ENCODE data around the gene AGT.
"Not testable (repeated sequence)": the region's sequence is repeated elsewhere in the genome, so short reads cannot be mapped to it uniquely, and the experiment has no call there.

The AGT gene

DNA sequence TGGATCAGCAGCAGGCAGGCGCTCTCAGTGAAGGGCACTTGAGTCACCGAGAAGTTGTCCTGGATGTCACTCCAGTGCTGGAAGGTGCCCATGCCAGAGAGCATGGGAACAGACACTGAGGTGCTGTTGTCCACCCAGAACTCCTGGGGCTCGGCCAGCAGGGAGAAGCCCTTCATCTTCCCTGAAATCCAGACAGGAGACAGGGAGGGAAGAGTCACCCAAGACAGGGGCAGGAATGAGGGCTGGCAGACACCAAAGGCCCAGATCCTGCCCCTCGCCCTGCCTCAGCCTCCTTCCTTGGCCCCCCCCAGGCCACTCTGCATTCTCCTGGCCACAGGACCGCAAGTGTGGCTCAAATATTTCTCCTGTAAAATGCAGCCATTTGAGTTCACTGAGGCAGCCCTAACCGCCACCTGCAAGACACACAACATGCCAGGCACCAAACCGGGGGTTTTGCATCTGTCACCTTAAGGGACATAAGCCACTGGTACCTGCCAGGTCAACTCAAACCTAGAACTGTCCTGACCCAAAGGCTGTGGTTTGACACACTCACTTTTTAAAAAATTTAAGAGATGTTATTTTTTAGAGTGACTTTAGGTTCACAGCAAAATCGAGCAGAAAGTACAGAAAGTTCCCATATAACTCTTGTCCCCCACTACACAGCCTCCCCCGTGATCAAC lies 7.8 kb downstream of the AGT start:
- Mint-ChIP-seq H3K4me1 (ENCODE audit: low read depth) (no peaks in the 10 kb centered on the region), H3K4me3 (no peak overlapping the region), H3K9me3 (no peaks in the 10 kb centered on the region), H3K36me3 (ENCODE audit: low read depth) (no peaks in the 10 kb centered on the region), H3K27ac (no peak overlapping the region), H3K27me3 (peaks cover 18% of the 10 kb centered on the region)

DNA sequence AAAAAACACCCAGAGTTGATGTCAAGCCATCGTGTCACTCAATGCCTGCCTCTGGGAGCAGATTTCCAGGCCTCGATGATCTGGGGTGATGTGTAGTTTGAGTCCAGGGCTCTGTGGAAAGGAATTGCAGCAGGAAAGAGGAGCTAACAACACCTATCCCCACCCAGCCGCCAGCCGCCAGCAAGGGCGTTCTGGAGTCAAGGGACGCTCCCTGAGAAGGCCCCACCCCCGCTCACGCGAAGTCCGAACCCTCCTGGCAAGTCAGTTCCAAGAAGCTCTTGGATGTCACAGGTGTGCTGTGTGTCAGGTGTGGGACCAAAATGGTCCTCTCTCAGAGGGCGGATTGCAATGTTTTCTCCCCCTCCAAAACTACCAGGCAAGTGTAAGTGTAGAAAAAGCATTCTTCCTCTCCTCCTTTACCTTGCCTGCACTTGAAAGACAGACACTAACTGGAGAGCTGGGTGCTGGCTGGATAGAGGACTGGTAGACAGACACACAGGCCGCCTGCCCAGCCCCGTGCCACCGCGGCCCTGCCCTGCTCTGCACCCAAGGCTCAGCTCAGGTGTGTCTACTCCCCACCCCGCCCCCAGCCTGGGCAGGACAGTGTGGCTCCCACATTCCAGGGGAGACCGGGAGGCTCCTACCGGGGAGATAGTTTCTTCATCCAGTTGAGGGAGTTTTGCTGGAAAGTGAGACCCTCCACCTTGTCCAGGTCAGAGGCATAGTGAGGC lies 8.5 kb downstream of the AGT start:
- Mint-ChIP-seq H3K27ac (no peak overlapping the region), H3K27me3 (peaks cover 18% of the 10 kb centered on the region)

DNA sequence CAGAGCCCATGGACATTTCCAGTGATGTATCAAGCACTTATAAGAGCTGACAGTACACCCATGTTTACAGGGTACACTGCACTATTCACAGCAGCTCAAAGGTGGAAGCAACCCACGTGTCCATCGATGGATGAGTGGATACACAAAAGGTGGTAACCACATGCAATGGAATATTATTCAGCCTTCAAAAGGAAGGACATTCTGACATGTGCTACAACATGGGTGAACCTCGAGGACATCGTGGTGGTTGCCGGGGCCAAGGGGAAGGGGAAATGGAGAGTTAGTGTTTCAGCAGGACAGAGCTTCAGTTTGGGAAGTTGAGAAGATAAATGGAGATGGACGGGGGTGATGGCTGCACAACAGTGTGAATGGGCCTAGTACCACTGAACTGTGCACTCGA lies 9.1 kb downstream of the AGT start:
- Mint-ChIP-seq H3K9me3 (no peaks in the 10 kb centered on the region), H3K27ac (no peak overlapping the region), H3K27me3 (peaks cover 18% of the 10 kb centered on the region), H3K36me3 (ENCODE audit: low read depth) (no peaks in the 10 kb centered on the region), H3K4me1 (ENCODE audit: low read depth) (no peaks in the 10 kb centered on the region), H3K4me3 (no peak overlapping the region)

More for the DNA sequence above, 8.5 kb downstream of the AGT start:
- Mint-ChIP-seq H3K4me3 (no peak overlapping the region), H3K4me1 (ENCODE audit: low read depth) (no peaks in the 10 kb centered on the region), H3K36me3 (ENCODE audit: low read depth) (no peaks in the 10 kb centered on the region), H3K9me3 (no peaks in the 10 kb centered on the region)

DNA sequence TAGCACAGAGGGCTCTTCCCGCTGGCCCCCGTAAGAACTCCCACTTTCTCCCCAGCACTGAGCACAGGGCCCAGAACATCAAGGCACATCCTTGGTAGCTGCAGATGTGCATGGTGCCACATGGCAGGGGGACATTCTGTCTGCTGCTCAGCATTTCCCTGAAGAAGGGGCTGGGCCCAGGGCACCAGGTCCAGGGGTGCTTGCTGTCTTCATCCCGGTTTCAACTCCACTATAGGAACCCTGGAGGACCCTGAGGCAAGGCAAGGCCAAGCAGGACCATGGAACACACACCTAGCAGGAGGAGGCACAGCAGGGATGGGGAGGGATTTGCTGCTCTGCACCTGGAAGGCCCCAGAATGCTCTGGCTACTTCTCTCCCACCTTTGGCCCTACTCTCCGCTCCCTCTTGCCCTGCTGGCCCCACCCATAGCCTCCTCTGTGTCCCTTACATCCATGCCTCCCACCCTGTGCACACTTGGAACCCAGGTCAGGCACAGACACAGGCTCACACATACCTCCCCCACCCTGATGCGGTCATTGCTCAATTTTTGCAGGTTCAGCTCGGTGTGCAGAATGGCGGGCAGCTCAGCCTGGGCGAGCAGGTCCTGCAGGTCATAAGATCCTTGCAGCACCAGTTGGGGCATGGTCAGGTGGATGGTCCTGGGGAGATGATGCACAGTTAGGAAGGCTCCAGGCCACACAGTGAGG lies 10.1 kb downstream of the AGT start:
- H3K4me1 Mint-ChIP-seq (ENCODE audit: low read depth) = no peaks in the 10 kb centered on the region
- H3K9me3 Mint-ChIP-seq = no peaks in the 10 kb centered on the region
- no peak overlapping the region for H3K27ac Mint-ChIP-seq
- H3K27me3 Mint-ChIP-seq = peaks cover 16% of the 10 kb centered on the region
- no peaks in the 10 kb centered on the region for H3K36me3 Mint-ChIP-seq (ENCODE audit: low read depth)
- no peak overlapping the region for H3K4me3 Mint-ChIP-seq

DNA sequence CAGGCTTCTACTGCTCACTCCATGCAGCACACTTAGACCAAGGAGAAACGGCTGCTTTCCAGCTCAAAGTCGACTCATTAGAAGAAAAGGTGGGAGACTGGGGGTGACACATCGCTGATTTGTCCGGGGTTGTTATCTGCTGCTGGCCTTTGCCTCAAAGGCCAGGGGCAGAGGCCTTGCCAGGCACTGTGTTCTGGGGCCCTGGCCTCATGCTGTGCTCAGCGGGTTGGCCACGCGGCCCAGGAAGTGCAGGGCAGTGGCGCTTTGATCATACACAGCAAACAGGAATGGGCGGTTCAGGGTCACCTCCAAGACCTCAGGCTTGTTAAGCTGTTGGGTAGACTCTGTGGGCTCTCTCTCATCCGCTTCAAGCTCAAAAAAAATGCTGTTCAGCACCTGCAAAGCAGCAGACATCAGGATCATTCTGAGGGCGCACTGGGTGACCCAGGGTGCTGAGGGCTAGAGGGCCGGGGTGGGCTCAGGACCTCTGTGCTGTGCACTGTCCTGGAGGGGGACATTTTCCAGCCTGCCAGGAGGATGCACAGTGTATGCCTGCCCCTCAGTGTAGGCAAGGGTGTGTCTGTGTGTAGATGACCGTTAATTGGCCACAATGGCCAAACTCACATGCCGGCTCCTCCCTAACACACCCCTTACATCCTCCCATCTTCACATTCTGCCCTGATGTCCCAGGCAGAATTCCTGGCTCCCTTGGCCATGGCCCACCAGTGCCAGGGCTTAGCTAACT lies 10.8 kb downstream of the AGT start:
- Mint-ChIP-seq H3K27ac (no peak overlapping the region), H3K36me3 (ENCODE audit: low read depth) (no peaks in the 10 kb centered on the region), H3K27me3 (peaks cover 9% of the 10 kb centered on the region), H3K9me3 (no peaks in the 10 kb centered on the region), H3K4me3 (no peak overlapping the region), H3K4me1 (ENCODE audit: low read depth) (no peaks in the 10 kb centered on the region)

DNA sequence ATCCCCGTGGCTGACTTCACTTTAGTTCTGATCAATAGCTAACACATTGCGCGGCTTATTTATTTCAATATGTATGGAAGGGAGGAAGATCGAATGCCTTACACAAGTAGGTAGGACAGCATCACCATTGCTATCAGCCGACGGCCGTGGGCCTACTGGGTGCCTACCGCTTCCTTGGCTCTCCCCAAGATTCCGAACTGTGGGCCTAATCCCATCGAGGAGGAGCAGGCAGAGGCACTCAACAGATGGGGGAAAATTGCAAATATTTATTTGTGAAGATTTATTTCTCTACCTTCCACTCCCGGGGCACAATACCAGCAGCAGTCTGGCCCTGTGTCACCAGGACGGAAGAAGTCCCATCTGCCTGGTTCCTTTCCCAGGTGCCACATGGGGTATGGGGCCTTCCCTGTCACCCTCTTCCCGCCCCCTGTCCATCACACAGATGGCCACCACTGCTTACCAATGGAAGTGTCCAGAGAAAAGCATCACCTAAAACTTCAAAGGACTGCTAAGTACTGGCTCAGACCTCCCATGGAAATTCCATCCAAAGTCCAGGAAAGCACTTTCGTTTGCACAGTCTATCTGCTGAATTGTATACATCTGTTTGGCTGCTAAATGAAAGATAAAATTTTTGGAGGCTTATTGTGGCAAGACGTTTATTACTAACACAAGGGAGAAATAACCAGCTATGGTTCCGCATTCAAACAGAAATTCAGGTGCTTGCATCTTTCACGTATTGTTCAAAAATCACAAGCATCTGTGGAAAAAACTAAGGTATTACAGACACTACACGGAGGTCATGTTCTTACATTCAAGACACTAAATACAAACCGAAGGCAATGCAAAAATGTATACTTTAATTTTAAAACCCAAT lies 11.8 kb downstream of the AGT start:
- Mint-ChIP-seq H3K36me3 (ENCODE audit: low read depth) (no peaks in the 10 kb centered on the region), H3K4me1 (ENCODE audit: low read depth) (no peaks in the 10 kb centered on the region), H3K27ac (no peak overlapping the region), H3K4me3 (no peak overlapping the region), H3K9me3 (no peaks in the 10 kb centered on the region), H3K27me3 (peaks cover 3% of the 10 kb centered on the region)

DNA sequence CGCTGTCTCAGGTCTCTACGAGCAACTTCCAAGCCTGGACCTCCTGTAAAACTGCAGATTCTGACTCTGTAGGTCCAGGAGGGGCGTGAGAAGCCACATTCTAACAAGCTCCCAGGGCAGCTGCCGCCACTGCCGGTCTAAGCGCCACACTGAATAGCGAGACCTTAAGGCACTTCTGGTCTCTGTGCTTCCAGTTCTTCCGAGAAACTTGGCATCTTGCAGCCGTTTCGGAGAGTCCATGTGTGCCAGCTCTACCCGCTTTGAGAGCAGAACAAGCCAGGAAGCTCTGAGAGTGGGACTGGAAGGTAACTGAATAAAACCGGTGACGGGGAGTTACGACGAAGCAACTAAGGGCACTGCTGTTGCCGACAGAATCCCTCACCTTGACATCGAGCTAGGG lies 12.5 kb downstream of the AGT start:
- Mint-ChIP-seq H3K36me3 (ENCODE audit: low read depth) (no peaks in the 10 kb centered on the region), H3K4me1 (ENCODE audit: low read depth) (no peaks in the 10 kb centered on the region), H3K4me3 (no peak overlapping the region), H3K27me3 (peaks cover 3% of the 10 kb centered on the region), H3K9me3 (no peaks in the 10 kb centered on the region), H3K27ac (no peak overlapping the region)

DNA sequence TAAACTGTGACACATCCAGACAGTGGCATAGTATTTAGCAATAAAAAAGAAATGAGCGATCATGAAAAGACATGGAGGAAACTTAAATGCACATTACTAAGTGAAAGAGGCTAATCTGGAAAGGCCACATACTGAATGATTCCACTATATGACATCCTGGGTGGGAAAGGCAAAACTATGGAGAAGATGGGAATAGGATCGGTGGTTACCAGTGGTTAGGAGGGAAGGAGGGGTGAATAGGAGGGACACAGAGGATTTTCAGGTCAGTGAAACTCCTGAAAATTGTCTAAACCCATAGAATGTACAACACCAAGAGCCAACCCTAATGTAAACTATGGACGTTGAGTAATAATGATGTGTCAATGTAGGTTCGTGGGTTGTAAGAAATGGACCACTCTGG lies 13.8 kb downstream of the AGT start:
- H3K27ac Mint-ChIP-seq = no peak overlapping the region
- no peaks in the 10 kb centered on the region for H3K4me1 Mint-ChIP-seq (ENCODE audit: low read depth)
- no peaks in the 10 kb centered on the region for H3K36me3 Mint-ChIP-seq (ENCODE audit: low read depth)

DNA sequence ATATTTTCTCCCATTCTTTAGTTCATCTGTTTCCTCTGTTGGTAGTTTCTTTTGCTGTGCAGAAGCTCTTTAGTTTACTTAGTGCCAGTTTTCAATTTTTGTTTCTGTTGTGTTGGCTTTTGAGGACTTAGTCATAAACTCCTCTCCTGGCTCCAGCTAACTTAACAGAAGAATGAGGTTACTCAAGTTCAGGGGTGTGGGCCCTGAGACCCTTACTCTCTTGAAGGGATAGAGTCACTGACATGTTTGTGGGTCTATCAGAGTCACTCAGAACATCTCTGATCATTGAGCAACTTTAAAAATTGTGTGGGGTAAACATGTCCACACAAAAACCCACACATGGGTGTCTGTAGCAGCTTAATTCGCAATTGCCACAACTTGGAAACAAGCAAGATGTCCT lies 14.2 kb downstream of the AGT start:
- no peak overlapping the region for H3K27ac Mint-ChIP-seq
- H3K4me1 Mint-ChIP-seq (ENCODE audit: low read depth) = no peaks in the 10 kb centered on the region
- H3K9me3 Mint-ChIP-seq = no peaks in the 10 kb centered on the region
- H3K27me3 Mint-ChIP-seq = peaks cover under 1% of the 10 kb centered on the region
- H3K36me3 Mint-ChIP-seq (ENCODE audit: low read depth) = no peaks in the 10 kb centered on the region
- no peak overlapping the region for H3K4me3 Mint-ChIP-seq

More for the DNA sequence above, 13.8 kb downstream of the AGT start:
- Mint-ChIP-seq H3K4me3 (no peak overlapping the region), H3K27me3 (peaks cover 3% of the 10 kb centered on the region), H3K9me3 (no peaks in the 10 kb centered on the region)

DNA sequence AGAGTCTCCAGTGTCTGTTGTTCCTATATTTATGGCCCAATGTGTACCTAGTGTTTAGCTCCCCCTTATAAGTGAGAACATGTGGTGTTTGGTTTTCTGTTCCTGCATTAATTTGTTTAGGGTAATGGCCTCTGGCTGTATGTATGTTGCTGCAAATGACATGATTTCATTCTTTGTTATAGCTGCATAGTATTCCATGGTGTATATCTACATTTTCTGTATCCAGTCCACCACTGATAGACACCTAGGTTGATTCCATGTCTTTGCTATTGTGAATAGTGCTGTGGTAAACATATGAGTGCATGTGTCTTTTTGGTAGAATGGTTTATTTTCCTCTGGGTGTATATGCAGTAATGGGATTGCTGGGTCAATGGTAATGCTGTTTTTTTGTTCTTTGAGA lies 15.0 kb downstream of the AGT start:
- H3K36me3 Mint-ChIP-seq (ENCODE audit: low read depth); H3K27me3 Mint-ChIP-seq; H3K27ac Mint-ChIP-seq; H3K4me1 Mint-ChIP-seq (ENCODE audit: low read depth); H3K9me3 Mint-ChIP-seq; H3K4me3 Mint-ChIP-seq: not testable (repeated sequence)

DNA sequence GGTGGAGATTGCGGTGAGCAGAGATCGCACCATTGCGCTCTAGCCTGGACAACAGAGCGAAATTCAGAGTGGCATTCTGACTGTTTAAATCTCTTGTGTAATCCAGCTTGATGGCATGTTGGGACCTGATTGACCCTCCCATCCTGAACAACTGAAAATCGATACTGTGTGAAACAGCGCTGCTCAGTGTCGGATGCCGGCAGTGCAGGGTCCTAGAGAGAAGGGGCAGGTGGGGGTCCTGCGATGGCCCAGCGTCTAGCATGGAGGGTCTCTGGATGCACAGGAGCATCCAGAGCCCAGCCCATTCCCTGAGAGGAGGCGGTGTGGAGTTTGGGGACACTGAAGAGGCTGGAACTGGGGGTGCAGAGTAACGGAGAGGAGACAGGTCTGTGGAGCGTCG lies 15.8 kb downstream of the AGT start:
- H3K36me3 Mint-ChIP-seq (ENCODE audit: low read depth) = peaks cover 9% of the 10 kb centered on the region
- no peaks in the 10 kb centered on the region for H3K9me3 Mint-ChIP-seq
- no peaks in the 10 kb centered on the region for H3K4me1 Mint-ChIP-seq (ENCODE audit: low read depth)
- no peak overlapping the region for H3K27ac Mint-ChIP-seq
- H3K27me3 Mint-ChIP-seq = no peaks in the 10 kb centered on the region
- no peak overlapping the region for H3K4me3 Mint-ChIP-seq

DNA sequence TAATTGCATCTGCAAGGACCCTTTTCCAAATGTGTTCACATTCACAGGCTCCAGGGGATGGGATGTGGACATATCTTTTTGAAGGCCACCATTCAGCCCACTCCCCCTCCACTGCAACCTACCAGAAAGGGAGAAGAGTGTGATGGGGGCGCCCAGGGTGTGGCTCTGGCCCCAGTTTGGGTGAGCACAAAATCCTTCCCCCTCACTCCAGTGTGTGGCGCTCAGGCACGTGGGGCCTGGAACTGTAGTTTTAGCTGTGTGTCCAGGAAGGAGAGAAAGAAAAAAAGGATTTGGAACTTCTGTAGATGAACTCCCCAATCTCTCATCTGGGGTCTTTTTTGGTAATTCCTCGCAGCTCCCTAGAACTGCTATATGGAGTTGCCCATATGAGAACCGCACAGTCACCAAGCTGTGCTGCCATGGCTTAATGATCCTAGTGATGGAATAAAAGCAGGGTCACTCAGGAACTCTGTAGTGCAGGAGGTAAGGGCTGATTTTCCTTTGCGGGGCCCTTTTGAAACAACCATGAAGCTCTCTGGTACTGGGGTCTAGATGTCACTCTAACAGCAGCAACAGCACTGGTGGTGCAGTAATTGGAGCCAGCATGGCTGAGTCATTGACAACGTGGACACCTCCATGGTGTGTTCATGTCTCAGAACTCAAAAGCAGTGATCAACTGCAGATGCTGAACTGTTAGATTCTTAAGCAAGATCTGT lies 17.0 kb downstream of the AGT start:
- H3K36me3 Mint-ChIP-seq (ENCODE audit: low read depth) = peaks cover 20% of the 10 kb centered on the region
- H3K4me1 Mint-ChIP-seq (ENCODE audit: low read depth) = no peaks in the 10 kb centered on the region
- no peaks in the 10 kb centered on the region for H3K9me3 Mint-ChIP-seq
- no peaks in the 10 kb centered on the region for H3K27me3 Mint-ChIP-seq
- H3K27ac Mint-ChIP-seq = no peak overlapping the region
- H3K4me3 Mint-ChIP-seq = no peak overlapping the region

DNA sequence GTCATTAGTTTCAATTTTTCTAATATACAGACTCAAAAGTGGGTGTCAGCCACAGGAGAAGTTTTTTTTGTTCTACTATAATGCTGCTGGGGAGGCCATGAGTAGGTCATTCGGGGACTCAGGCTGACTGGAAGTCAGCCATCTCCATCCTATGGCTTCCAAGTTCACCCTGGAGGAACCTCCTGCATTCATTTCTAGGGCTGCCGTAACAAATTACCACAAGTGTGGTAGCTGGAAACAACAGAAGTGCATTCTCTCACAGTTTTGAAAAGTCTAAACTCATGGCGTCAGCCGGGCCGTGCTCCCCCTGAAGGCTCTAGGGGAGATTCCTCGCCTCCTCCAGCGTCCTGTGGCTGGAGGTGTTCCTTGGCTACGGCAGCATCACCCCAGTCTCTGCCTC lies 17.7 kb downstream of the AGT start:
- Mint-ChIP-seq H3K27me3 (no peaks in the 10 kb centered on the region), H3K27ac (no peak overlapping the region), H3K36me3 (ENCODE audit: low read depth) (peaks cover 27% of the 10 kb centered on the region), H3K9me3 (no peaks in the 10 kb centered on the region), H3K4me3 (no peak overlapping the region), H3K4me1 (ENCODE audit: low read depth) (no peaks in the 10 kb centered on the region)

DNA sequence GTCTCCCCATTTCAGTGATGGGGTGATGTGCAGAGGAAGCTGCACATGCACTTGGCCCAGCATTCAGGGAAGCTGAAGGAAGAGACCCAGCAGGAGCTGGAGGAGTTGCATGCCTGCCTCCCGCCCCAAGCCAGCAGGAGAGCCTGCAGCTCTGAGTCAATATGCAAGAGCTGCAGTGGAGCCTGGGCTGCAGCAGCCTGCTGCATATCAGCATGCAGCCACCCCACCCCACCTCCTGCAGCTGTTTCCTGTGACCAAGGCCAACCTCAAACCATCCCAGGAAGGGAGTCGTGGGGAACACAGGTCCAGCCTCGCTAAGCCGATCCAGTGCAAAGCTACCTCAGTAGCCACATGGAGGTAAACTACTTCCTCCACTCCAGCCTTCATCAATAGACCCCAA lies 18.9 kb downstream of the AGT start:
- no peaks in the 10 kb centered on the region for H3K9me3 Mint-ChIP-seq
- H3K27me3 Mint-ChIP-seq = no peaks in the 10 kb centered on the region
- peaks cover 33% of the 10 kb centered on the region for H3K36me3 Mint-ChIP-seq (ENCODE audit: low read depth)
- no peak overlapping the region for H3K27ac Mint-ChIP-seq
- no peak overlapping the region for H3K4me3 Mint-ChIP-seq
- no peaks in the 10 kb centered on the region for H3K4me1 Mint-ChIP-seq (ENCODE audit: low read depth)

All from stimulated activated naive CD8-positive, alpha-beta T cell treated with anti-CD3 and anti-CD28 coated beads, Interleukin-15, Interleukin-2, amounts not matched to agents 100 ng/mL and 50 ng/mL, for 24 hours (primary cell).